B cell (primary cell): ENCODE data around the gene ZNF385A. TPM values are rescaled to one million over a fixed set of nuclear protein-coding genes. Genes with fewer than 3 reads are reported as not detected.

Source experiments
- ATAC-seq: fragments of 200-7000 bp; cut with Tn5 transposase; one replicate; pipeline ENCODE4 v1.10.0; 2021; ENCODE audit warnings: low read depth, mild to moderate bottlenecking, moderate number of reproducible peaks, moderate library complexity
- CTCF ChIA-PET: fragments of 350-600 bp; sonication (Branson Sonifier 250); formaldehyde crosslinking; loops from one replicate; lab custom pipeline; 2021; ENCODE audit warnings: antibody characterized with exemption, inconsistent platforms; lab: Charles Lee
- POLR2A ChIA-PET: fragments of 350-600 bp; sonication (Branson Sonifier 250); formaldehyde crosslinking; loops from one replicate; lab custom pipeline; 2021; ENCODE audit warnings: antibody characterized with exemption; lab: Charles Lee
- DNase-seq: peaks from one replicate; pipeline ENCODE4 v3.0.0; 2013
- H2AFZ ChIP-seq: 2 replicates; pipeline ENCODE4 v1.6.1; 2012; ENCODE audit warnings: mild to moderate bottlenecking, low read depth, low read length; ENCODE audit not compliant: insufficient read depth, poor library complexity, severe bottlenecking
- H3K27ac ChIP-seq, 2 donors: 1 replicate in 1 of 2; 2 replicates in 1 of 2; pipeline ENCODE4 v1.5.1; 2012 to 2013; ENCODE audit warnings: low read length in 2 of 2, mild to moderate bottlenecking in 2 of 2, moderate library complexity in 1 of 2
- H3K27me3 ChIP-seq, 4 experiments: fragments of 200-600 bp in 1 of 4; sonication (generic) in 1 of 4; replicated peaks in 1 of 4; 1 replicate in 2 of 4; 2 replicates in 2 of 4; pipeline versions ENCODE4 v1.6.1 to v1.7.0; 2013 to 2016; ENCODE audit warnings: low read length in 3 of 4, mild to moderate bottlenecking in 2 of 4, mixed read lengths in 1 of 4, moderate library complexity in 1 of 4; ENCODE audit not compliant: insufficient read depth in 4 of 4, control insufficient read depth in 3 of 4; ENCODE audit errors: control extremely low read depth in 1 of 4
- H3K36me3 ChIP-seq, 2 experiments: replicated peaks in 1 of 2; 1 replicate in 1 of 2; 2 replicates in 1 of 2; pipeline versions ENCODE4 v1.6.1 to v1.7.1; 2013; ENCODE audit warnings: low read length in 1 of 2; ENCODE audit not compliant: insufficient read depth in 2 of 2, control insufficient read depth in 1 of 2; ENCODE audit errors: control extremely low read depth in 1 of 2, extremely low read depth in 1 of 2
- H3K4me1 ChIP-seq, 2 donors: fragments of 200-600 bp in 1 of 2; sonication (generic) in 1 of 2; 1 replicate in 1 of 2; 2 replicates in 1 of 2; pipeline versions ENCODE4 v1.5.1 to v1.6.1; 2013 to 2017; ENCODE audit warnings: low read length in 2 of 2; ENCODE audit not compliant: control insufficient read depth in 2 of 2, insufficient read depth in 2 of 2
- H3K4me2 ChIP-seq: replicated peaks from 2 replicates; pipeline ENCODE3; 2012; ENCODE audit warnings: mild to moderate bottlenecking, low read depth, low read length; ENCODE audit not compliant: poor library complexity, severe bottlenecking
- H3K4me3 ChIP-seq, 5 experiments: fragments of 200-600 bp in 1 of 5; sonication (generic) in 1 of 5; 1 replicate in 3 of 5; 2 replicates in 2 of 5; pipeline versions ENCODE4 v1.5.1 to v1.7.0; 2011 to 2016; ENCODE audit warnings: low read length in 4 of 5, mild to moderate bottlenecking in 4 of 5, low read depth in 2 of 5, control low read depth in 1 of 5, moderate library complexity in 1 of 5; ENCODE audit not compliant: insufficient read depth in 1 of 5; ENCODE audit errors: control extremely low read depth in 1 of 5, extremely low read depth in 1 of 5
- H3K79me2 ChIP-seq: fragments of 200-600 bp; sonication (generic); one replicate; pipeline ENCODE4 v1.6.0; 2016; ENCODE audit warnings: low read length; ENCODE audit not compliant: control insufficient read depth, insufficient read depth
- H3K9ac ChIP-seq: fragments of 200-600 bp; sonication (generic); 2 replicates; pipeline ENCODE4 v1.6.1; 2017; ENCODE audit warnings: mild to moderate bottlenecking, low read length, moderate library complexity
- H3K9me3 ChIP-seq, 3 donors: one replicate each; pipeline versions ENCODE4 v1.6.1 to v1.7.1; 2013; ENCODE audit warnings: low read length in 2 of 3; ENCODE audit not compliant: control insufficient read depth in 2 of 3, insufficient read depth in 1 of 3; ENCODE audit errors: control extremely low read depth in 1 of 3
- H4K20me1 ChIP-seq: 2 replicates; pipeline ENCODE4 v1.6.0; 2012; ENCODE audit warnings: mild to moderate bottlenecking, low read length; ENCODE audit not compliant: insufficient read depth, control insufficient read depth, poor library complexity, severe bottlenecking
- H3K27ac Mint-ChIP-seq: one replicate; pipeline ENCODE4 v1.8.0; 2021; ENCODE audit warnings: mixed read lengths
- H3K27me3 Mint-ChIP-seq: one replicate; pipeline ENCODE4 v1.8.0; 2021; ENCODE audit warnings: mixed read lengths
- H3K4me1 Mint-ChIP-seq: one replicate; pipeline ENCODE4 v1.8.0; 2021; ENCODE audit warnings: mixed read lengths
- H3K4me3 Mint-ChIP-seq: one replicate; pipeline ENCODE4 v1.8.0; 2021; ENCODE audit warnings: mixed read lengths
- H3K9me3 Mint-ChIP-seq: one replicate; pipeline ENCODE4 v1.8.0; 2022; ENCODE audit warnings: mixed read lengths; ENCODE audit not compliant: insufficient read depth
- CTCF ChIP-seq: fragments of 200-600 bp; IDR thresholded peaks from one replicate; pipeline ENCODE4 v1.8.0; 2022; ENCODE audit warnings: antibody characterized with exemption, mild to moderate bottlenecking
- EZH2 ChIP-seq: IDR thresholded peaks from 2 replicates; pipeline ENCODE4 v1.6.1; 2012; ENCODE audit warnings: borderline replicate concordance, low read depth, mild to moderate bottlenecking, moderate library complexity, low read length; ENCODE audit not compliant: insufficient read depth, poor library complexity, severe bottlenecking
- WGBS: methylation state at CpG from one replicate; pipeline ENCODE4 v1.1.5; 2013; ENCODE audit warnings: missing lambda C conversion rate; ENCODE audit not compliant: insufficient coverage; 5-methylcytosine and 5-hydroxymethylcytosine counted together
- intact Hi-C: fragments of 100-400 bp; cut with micrococcal nuclease; formaldehyde crosslinking; loops from one replicate; pipeline ENCODE4 v1.10.0; 2022
- polyA plus RNA-seq: library from polyadenylated mRNA; depleted of rRNA; stranded (reverse); fragments of >200 nt; gene quantifications from 2 replicates; pipeline ENCODE4 v1.2.3, GENCODE V29; 2012
- total RNA-seq, 2 donors: library from RNA; stranded (reverse); fragments of 120-200 nt in 1 of 2; gene quantifications; 1 replicate in 1 of 2; 2 replicates in 1 of 2; pipeline versions ENCODE4 v1.2.3 to v1.2.4, GENCODE V29; 2013 to 2022

ZNF385A gene
- total and polyA plus RNA-seq, 2 donors (not counting 1 experiment from before 2014, with no cell fraction given), result 4.9 to 5.1 TPM

DNA sequence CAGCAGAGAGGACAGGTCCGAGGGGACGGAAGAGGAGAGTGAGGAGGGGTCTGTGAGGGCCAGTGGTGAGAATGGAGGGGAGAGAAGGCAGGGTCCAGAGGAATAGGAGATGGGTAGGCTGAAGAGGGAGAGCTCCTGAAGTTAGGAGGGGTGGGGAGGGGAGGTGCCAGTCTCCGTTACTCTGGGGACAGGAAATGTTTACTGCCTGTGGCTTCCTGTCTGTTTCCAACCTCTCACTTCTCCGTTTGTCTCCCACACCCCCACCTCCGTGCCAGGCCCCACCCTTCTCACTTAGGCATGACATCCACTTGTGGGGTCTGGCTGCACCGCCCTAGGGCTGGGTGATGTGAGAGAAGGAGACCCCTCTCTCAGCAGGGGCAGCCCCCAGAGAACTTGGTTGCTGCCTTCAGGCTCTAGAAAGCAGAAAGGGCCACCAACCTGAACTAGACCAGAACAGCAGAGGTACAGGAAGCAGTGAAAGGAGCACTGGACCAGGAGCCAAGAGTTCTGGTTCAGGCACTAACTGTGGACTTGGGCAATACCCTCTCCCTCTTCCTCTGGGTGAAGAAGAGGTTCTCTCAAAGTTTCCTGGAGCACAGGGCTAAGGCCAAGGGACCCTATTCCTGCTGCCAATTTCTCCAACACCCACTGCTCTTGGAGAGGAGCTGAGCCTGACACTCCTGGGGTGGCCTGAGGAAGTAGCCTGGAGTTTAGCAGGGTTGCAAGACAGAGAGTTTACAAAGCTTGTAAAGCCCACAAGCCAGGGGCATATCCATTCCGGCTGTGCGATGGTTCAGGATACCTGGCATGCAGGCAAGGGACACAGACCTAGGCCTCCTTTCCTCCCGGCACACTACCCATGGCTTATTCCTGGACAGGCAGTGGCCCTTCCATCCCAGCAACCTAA is 29.0 kb upstream of the ZNF385A start:
- peak overlapping the region in 3 of 5 experiments; percentile 32 to 57 (median 46) for H3K4me3 ChIP-seq
- H3K27me3 Mint-ChIP-seq, result no peaks in the 10 kb centered on the region
- peak overlapping the region; percentile 66 to 78 for H3K27ac ChIP-seq
- 47% methylated on average over 5 of the region's 9 CpGs for WGBS
- peaks cover 7% of the 10 kb centered on the region for H3K79me2 ChIP-seq
- intact Hi-C loops, result loop anchor here (1.0 kb wide), 1 partner anchor 9 kb away; no protein-coding TSS in a partner anchor
- H3K4me2 ChIP-seq, result peak overlapping the region; percentile 85
- peaks cover 67% of the 10 kb centered on the region for H3K4me1 Mint-ChIP-seq
- H3K9me3 Mint-ChIP-seq, result no peaks in the 10 kb centered on the region
- ChIA-PET CTCF (interaction anchor here (0.7 to 14.7 kb wide), 5 partner anchors 13 to 34 kb away, joined by 3 to 297 read pairs (median 4); no protein-coding TSS in a partner anchor), POLR2A (interaction anchor here (0.6 kb wide), 1 partner anchor 359 kb away, joined by 3 read pairs; no protein-coding TSS in a partner anchor)
- H3K36me3 ChIP-seq, result no peaks in the 10 kb centered on the region
- H3K9ac ChIP-seq, result peak overlapping the region; percentile 56
- peak overlapping the region; percentile 63 for H2AFZ ChIP-seq
- H3K4me1 ChIP-seq, result peaks cover 65 to 73% of the 10 kb centered on the region in 2 donors
- H3K4me3 Mint-ChIP-seq, result peak overlapping the region; percentile 82
- ATAC-seq (peak; percentile 84), DNase-seq (peak; percentile 73)
- H3K27ac Mint-ChIP-seq, result peak overlapping the region; percentile 61
- no peaks in the 10 kb centered on the region for H3K9me3 ChIP-seq
- TF ChIP-seq EZH2 (no peak), CTCF (no peak)
- peaks cover 0 to 3% (median 0%) of the 10 kb centered on the region in 4 experiments for H3K27me3 ChIP-seq
- no peaks in the 10 kb centered on the region for H4K20me1 ChIP-seq
